Panc1 (cell line): ENCODE data around the gene DIP2C. TPM values are rescaled to one million over a fixed set of nuclear protein-coding genes. Genes with fewer than 3 reads are reported as not detected.

Source experiments
- ATAC-seq: fragments of 200-7000 bp; cut with Tn5 transposase; 2 replicates; pipeline ENCODE4 v1.9.1; 2020; ENCODE audit warnings: mild to moderate bottlenecking, moderate library complexity
- BruUV-seq: library from RNA; stranded (reverse); fragments of 400-500 nt; replicated peaks from 2 replicates; lab custom pipeline; 2021; lab: Mats Ljungman, UMichigan
- CTCF ChIA-PET: fragments of 300-600 bp; sonication (Branson Sonifier 250); formaldehyde crosslinking; loops from one replicate; lab custom pipeline; 2022; ENCODE audit warnings: antibody characterized with exemption; lab: Charles Lee
- POLR2A ChIA-PET: fragments of 300-600 bp; sonication (Branson Sonifier 250); formaldehyde crosslinking; loops from one replicate; lab custom pipeline; 2022; ENCODE audit warnings: antibody characterized with exemption; lab: Charles Lee
- DNase-seq: peaks from one replicate; pipeline ENCODE4 v3.0.0-alpha.2; 2010; ENCODE audit warnings: low read depth, low spot score
- H3K27ac ChIP-seq: 2 replicates; pipeline ENCODE4 v1.5.1; 2011; ENCODE audit warnings: mild to moderate bottlenecking, low read length, inconsistent platforms
- H3K27me3 ChIP-seq: fragments of 200-500 bp; sonication (Bioruptor generic); 2 replicates; pipeline ENCODE4 v1.6.0; 2014; ENCODE audit warnings: low read length, inconsistent platforms; ENCODE audit not compliant: control insufficient read depth, insufficient read depth
- H3K36me3 ChIP-seq: fragments of 200-500 bp; sonication (Bioruptor generic); 2 replicates; pipeline ENCODE4 v1.5.1; 2014; ENCODE audit warnings: inconsistent platforms, mild to moderate bottlenecking, low read length, moderate library complexity; ENCODE audit not compliant: control insufficient read depth, insufficient read depth
- H3K4me1 ChIP-seq: 2 replicates; pipeline ENCODE4 v1.5.1; 2011; ENCODE audit warnings: inconsistent platforms, mild to moderate bottlenecking, low read length, moderate library complexity; ENCODE audit not compliant: control insufficient read depth, insufficient read depth
- H3K4me3 ChIP-seq, 2 experiments: 2 replicates each; pipeline ENCODE4 v1.5.1; 2011 to 2012; ENCODE audit warnings: low read depth in 2 of 2, low read length in 2 of 2, mild to moderate bottlenecking in 2 of 2, inconsistent platforms in 1 of 2, moderate library complexity in 1 of 2
- H3K9me3 ChIP-seq: fragments of 200-500 bp; sonication (Bioruptor generic); 2 replicates; pipeline ENCODE4 v1.5.1; 2014; ENCODE audit warnings: low read depth, mild to moderate bottlenecking, inconsistent platforms, low read length, moderate library complexity; ENCODE audit not compliant: control insufficient read depth, insufficient read depth
- CTCF ChIP-seq: fragments of 450-650 bp; IDR thresholded peaks from 2 replicates; pipeline ENCODE4 v1.5.1; 2017; ENCODE audit warnings: mild to moderate bottlenecking
- POLR2AphosphoS5 ChIP-seq: IDR thresholded peaks from 2 replicates; pipeline ENCODE4 v1.6.1; 2012; ENCODE audit warnings: mild to moderate bottlenecking, low read depth, low read length, moderate library complexity
- REST ChIP-seq, 2 experiments: IDR thresholded peaks; 2 replicates each; pipeline ENCODE4 v1.6.1; 2011 to 2012; ENCODE audit warnings: low read depth in 2 of 2, control low read depth in 1 of 2, low read length in 1 of 2, mild to moderate bottlenecking in 1 of 2, moderate library complexity in 1 of 2; ENCODE audit not compliant: insufficient read depth in 1 of 2
- SIN3A ChIP-seq: IDR thresholded peaks from 2 replicates; pipeline ENCODE4 v1.6.1; 2012; ENCODE audit warnings: low read depth, mild to moderate bottlenecking, low read length, moderate library complexity, borderline replicate concordance; ENCODE audit not compliant: insufficient read depth
- TCF7L2 ChIP-seq: IDR thresholded peaks from 2 replicates; pipeline ENCODE4 v1.6.1; 2011; ENCODE audit warnings: mild to moderate bottlenecking, low read depth, low read length, inconsistent platforms
- in situ Hi-C: cut with HindIII; loops from 2 replicates; pipeline ENCODE4 v1.10.0; 2016; ENCODE audit warnings: low sequenced_read_pairs, low pct_unique_long_range_greater_than_20kb
- intact Hi-C: fragments of 100-400 bp; cut with micrococcal nuclease; formaldehyde crosslinking; loops from one replicate; pipeline ENCODE4 v1.10.0; 2022; ENCODE audit not compliant: unreplicated experiment
- total RNA-seq: library from RNA; stranded (reverse); gene quantifications from one replicate; pipeline ENCODE4 v1.2.1, GENCODE V29; 2021; ENCODE audit not compliant: unreplicated experiment

Gene DIP2C
- total RNA-seq, 1 experiment from 2014 or later: 13.2 TPM

GRCh38 chr10:511849-512191, 177.6 kb downstream of the DIP2C start:
- no peak for DNase-seq
- in situ Hi-C loops: no loop called here
- peak overlapping the region; percentile 65; the same call in 1 of the 2 replicates for H3K27ac ChIP-seq
- no peak for TF ChIP-seq CTCF
- TF ChIP-seq SIN3A: no peak
- TF ChIP-seq REST (IDR thresholded peaks at IDR 0.05; ENCODE audit: insufficient read depth in 1 of 2, low read depth in 2 of 2, low read length in 1 of 2): no peak
- no peak for TF ChIP-seq TCF7L2
- no peak for TF ChIP-seq POLR2AphosphoS5
- no peaks in the 10 kb centered on the region for H3K36me3 ChIP-seq
- BruUV-seq: no TSS peak
- H3K9me3 ChIP-seq: no peaks in the 10 kb centered on the region
- H3K27me3 ChIP-seq: no peaks in the 10 kb centered on the region
- peaks cover 14% of the 10 kb centered on the region for H3K4me1 ChIP-seq
- intact Hi-C loops: loop anchor here (5.0 to 10.0 kb wide), 2 partner anchors 153 to 275 kb away; no protein-coding TSS in a partner anchor
- CTCF ChIA-PET: interaction anchor here (1.7 kb wide), 1 partner anchor 277 kb away, joined by 5 read pairs; no protein-coding TSS in a partner anchor
- POLR2A ChIA-PET: no interaction called here
- peak overlapping the region in 1 of 2 experiments; percentile 13; a peak in 3 of 4 replicates for H3K4me3 ChIP-seq
- peak; percentile 4; the same call in 1 of the 2 replicates for ATAC-seq

- POLR2A ChIA-PET: no interaction called here
- peak overlapping the region; percentile 65; the same call in 1 of the 2 replicates for H3K27ac ChIP-seq
These were observed 178.2 kb downstream of the DIP2C start for GRCh38 chr10:511101-511848.

More at GRCh38 chr10:511101-511848, 178.2 kb downstream of the DIP2C start:
- DNase-seq (peak; percentile 67), ATAC-seq (peak; percentile 94)
- no TSS peak for BruUV-seq
- peak overlapping the region; percentile 13 to 29 for H3K4me3 ChIP-seq
- H3K27me3 ChIP-seq: no peaks in the 10 kb centered on the region
- CTCF ChIA-PET: interaction anchor here (0.6 to 1.7 kb wide), 4 partner anchors 11 to 277 kb away, joined by 3 to 10 read pairs (median 4); no protein-coding TSS in a partner anchor
- H3K4me1 ChIP-seq: peaks cover 14% of the 10 kb centered on the region
- H3K9me3 ChIP-seq: no peaks in the 10 kb centered on the region
- intact Hi-C loops: loop anchor here (5.0 to 10.0 kb wide), 2 partner anchors 154 to 276 kb away; no protein-coding TSS in a partner anchor
- TF ChIP-seq TCF7L2: peak; percentile 54; the same call in 1 of the 2 replicates
- TF ChIP-seq POLR2AphosphoS5: no peak
- TF ChIP-seq CTCF: peak; percentile 93
- no peak for TF ChIP-seq SIN3A
- TF ChIP-seq REST (IDR thresholded peaks at IDR 0.05; ENCODE audit: insufficient read depth in 1 of 2, low read depth in 2 of 2, low read length in 1 of 2): no peak
- H3K36me3 ChIP-seq: no peaks in the 10 kb centered on the region
- in situ Hi-C loops: no loop called here
